ENCODE results near the gene SPDYC. TPM values are rescaled to one million over a fixed set of nuclear protein-coding genes. Genes with fewer than 3 reads are reported as not detected.

SPDYC gene
- total and polyA plus RNA-seq, 11 donors = not detected

DNA sequence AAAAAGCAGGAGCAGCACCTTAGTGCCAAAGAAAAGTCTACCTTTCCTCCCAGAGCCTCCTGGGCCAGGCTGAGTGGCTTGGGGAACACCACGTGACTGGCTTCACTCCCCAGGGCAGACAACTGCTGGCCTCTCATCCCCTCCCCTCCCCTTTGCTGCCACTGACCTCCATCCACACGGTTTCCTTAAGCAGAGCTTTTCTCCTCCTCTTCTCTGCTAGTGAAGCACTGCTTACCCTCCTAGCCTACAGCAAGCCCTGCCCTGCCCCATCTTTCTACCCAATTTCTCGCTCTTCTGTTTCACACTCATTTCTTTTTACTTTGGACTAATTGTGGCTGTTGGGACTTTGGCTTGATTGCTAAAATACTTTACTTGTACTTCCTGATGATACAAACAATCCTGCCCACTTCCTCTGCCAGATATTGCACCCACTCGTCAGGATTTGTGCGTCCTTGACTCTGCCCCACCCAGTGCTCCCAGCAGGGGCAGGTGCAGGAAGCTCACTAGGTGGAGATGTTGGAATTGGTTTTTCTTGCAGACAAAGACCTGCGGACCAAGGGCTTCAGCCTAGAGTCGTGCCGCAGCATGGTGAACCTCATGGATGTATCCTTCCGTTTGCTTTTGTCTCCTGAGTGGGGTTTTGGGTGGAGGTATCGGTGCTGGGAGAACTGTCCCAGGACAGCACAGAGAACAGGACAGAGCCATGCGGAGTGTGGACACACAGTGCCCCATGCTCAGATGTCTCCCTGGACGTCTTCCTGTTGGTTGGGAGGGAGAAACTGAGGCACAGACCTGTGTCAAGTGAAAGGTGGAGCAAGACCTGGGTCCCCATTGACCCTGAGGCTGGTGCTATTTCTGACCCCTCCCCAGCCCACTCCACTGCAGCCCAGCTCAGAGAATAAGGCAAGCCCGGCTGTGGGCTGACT, 39.0 kb downstream of the SPDYC start:
- TF ChIP-seq, protein P1, sequence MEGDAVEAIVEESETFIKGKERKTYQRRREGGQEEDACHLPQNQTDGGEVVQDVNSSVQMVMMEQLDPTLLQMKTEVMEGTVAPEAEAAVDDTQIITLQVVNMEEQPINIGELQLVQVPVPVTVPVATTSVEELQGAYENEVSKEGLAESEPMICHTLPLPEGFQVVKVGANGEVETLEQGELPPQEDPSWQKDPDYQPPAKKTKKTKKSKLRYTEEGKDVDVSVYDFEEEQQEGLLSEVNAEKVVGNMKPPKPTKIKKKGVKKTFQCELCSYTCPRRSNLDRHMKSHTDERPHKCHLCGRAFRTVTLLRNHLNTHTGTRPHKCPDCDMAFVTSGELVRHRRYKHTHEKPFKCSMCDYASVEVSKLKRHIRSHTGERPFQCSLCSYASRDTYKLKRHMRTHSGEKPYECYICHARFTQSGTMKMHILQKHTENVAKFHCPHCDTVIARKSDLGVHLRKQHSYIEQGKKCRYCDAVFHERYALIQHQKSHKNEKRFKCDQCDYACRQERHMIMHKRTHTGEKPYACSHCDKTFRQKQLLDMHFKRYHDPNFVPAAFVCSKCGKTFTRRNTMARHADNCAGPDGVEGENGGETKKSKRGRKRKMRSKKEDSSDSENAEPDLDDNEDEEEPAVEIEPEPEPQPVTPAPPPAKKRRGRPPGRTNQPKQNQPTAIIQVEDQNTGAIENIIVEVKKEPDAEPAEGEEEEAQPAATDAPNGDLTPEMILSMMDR (IDR thresholded peaks at IDR 0.05) = no peak
- no peak for TF ChIP-seq POLR2A (IDR thresholded peaks at IDR 0.05)

DNA sequence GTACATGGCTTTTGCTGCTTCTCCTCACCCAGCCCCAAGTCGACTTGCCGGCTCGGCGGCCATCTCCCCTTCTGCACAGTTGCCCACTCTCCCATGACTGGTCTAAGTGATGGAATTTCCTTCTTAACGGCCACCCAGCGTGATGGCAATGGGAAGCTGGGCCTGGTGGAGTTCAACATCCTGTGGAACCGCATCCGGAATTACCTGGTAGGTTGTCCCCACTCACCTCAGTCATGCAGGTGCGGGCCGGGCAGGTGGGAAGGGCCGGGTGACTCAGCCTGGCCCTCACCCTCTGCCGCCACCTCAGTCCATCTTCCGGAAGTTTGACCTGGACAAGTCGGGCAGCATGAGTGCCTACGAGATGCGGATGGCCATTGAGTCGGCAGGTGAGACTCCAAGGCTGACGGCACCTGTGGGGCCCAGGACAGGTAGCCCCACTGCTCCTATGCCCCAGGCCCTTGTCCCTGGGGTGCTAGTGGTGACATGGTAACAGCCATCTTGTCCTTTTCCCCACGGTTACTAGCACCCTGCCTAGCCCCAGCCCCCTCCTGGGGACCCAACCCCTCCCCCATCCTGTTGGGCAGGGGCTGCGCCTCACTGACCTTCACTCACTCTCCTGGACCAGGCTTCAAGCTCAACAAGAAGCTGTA, 39.8 kb downstream of the SPDYC start:
- H3K27ac ChIP-seq = no peak overlapping the region
- H3K36me3 ChIP-seq = peaks cover 0 to 75% (median 67%) of the 10 kb centered on the region in 9 donors
- intact Hi-C loops (cut with DNase I) = loop anchor here in 2 of 10 donors (5.0 to 10.0 kb wide), 2 partner anchors 42 to 45 kb away; no protein-coding TSS in a partner anchor
- H3K4me3 ChIP-seq = no peak overlapping the region
- TF ChIP-seq, protein P1 (IDR thresholded peaks at IDR 0.05) = no peak
- TF ChIP-seq POLR2A (IDR thresholded peaks at IDR 0.05) = no peak
- ATAC-seq = no peak
- no peaks in the 10 kb centered on the region for H3K27me3 ChIP-seq
- no peaks in the 10 kb centered on the region for H3K9me3 ChIP-seq
- 93 to 95% (median 94%) methylated on average over 17 to 20 of the region's 20 CpGs for WGBS, 4 donors
- H3K4me1 ChIP-seq = peaks cover 0 to 13% (median 0%) of the 10 kb centered on the region in 12 donors
- DNase-seq = no peak

More for the DNA sequence above, 39.0 kb downstream of the SPDYC start:
- Histone ChIP-seq H3K27me3 (no peaks in the 10 kb centered on the region), H3K36me3 (peaks cover 0 to 82% (median 73%) of the 10 kb centered on the region in 9 donors), H3K27ac (no peak overlapping the region), H3K4me3 (no peak overlapping the region), H3K4me1 (peaks cover 0 to 9% (median 0%) of the 10 kb centered on the region in 12 donors), H3K9me3 (no peaks in the 10 kb centered on the region)
- ATAC-seq = no peak
- intact Hi-C loops (cut with DNase I) = loop anchor here in 2 of 10 donors (5.0 to 10.0 kb wide), 2 partner anchors 43 to 46 kb away; no protein-coding TSS in a partner anchor
- 72 to 81% (median 78%) methylated on average over 13 of the region's 13 CpGs for WGBS, 4 donors
- no peak for DNase-seq

DNA sequence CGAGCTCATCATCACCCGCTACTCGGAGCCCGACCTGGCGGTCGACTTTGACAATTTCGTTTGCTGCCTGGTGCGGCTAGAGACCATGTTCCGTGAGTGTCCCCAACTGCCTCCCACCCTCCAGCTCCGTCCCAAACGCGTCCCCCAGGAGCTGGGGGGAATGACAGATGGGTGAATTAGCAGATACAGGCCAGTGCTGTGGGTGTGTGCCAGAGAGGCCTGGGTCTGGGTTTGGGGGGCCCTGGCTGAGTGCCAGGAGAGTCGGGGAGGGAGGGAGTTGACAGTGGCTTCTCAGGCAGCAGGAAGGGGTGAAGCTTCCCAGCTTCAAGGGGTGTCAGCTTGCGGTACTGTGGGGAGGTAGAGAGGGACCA, 40.3 kb downstream of the SPDYC start:
- 88 to 90% (median 88%) methylated on average over 14 of the region's 14 CpGs for WGBS, 4 donors
- no peak overlapping the region for H3K27ac ChIP-seq
- no peak overlapping the region for H3K4me3 ChIP-seq
- ATAC-seq (no peak), DNase-seq (no peak)
- H3K36me3 ChIP-seq = peaks cover 0 to 70% (median 62%) of the 10 kb centered on the region in 9 donors
- peaks cover 0 to 13% (median 0%) of the 10 kb centered on the region in 12 donors for H3K4me1 ChIP-seq
- H3K27me3 ChIP-seq = no peaks in the 10 kb centered on the region
- no peaks in the 10 kb centered on the region for H3K9me3 ChIP-seq
- intact Hi-C loops (cut with DNase I) = no loop called here
- no peak for TF ChIP-seq POLR2A (IDR thresholded peaks at IDR 0.05)
- TF ChIP-seq, protein P1 (IDR thresholded peaks at IDR 0.05) = no peak

DNA sequence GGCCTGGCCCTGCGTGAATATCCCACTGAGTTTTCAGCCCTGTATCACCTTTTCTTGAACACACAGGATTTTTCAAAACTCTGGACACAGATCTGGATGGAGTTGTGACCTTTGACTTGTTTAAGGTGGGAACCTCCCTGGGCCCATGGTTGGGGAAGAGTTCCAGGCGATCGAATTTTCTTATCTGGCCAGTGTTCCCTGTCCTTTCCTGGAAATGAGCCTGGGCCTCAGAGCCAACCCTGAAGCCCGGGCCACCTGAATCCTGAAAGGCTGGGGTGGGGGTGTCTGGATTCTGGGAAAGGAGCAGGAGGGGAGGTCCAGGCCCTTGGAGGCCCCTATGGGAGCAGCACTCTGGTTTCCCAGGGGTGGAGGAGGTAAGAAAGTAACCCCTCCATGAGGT, 40.7 kb downstream of the SPDYC start:
- 55 to 71% (median 66%) methylated on average over 4 of the region's 4 CpGs for WGBS, 4 donors
- H3K27me3 ChIP-seq = no peaks in the 10 kb centered on the region
- ATAC-seq (no peak), DNase-seq (no peak)
- no peak overlapping the region for H3K27ac ChIP-seq
- intact Hi-C loops (cut with DNase I) = no loop called here
- H3K36me3 ChIP-seq = peaks cover 0 to 66% (median 58%) of the 10 kb centered on the region in 9 donors
- H3K4me1 ChIP-seq = peaks cover 0 to 13% (median 0%) of the 10 kb centered on the region in 12 donors
- TF ChIP-seq, protein P1 (IDR thresholded peaks at IDR 0.05) = no peak
- no peak for TF ChIP-seq POLR2A (IDR thresholded peaks at IDR 0.05)
- no peaks in the 10 kb centered on the region for H3K9me3 ChIP-seq
- H3K4me3 ChIP-seq = no peak overlapping the region
